ENCODE measurements around the gene TIMP3. TPM values are rescaled to one million over a fixed set of nuclear protein-coding genes. Genes with fewer than 3 reads are reported as not detected.

TIMP3 gene
- total and polyA plus RNA-seq, 3 donors from 2014 or later = 200 to 214 (median 201) TPM

- no peak for DNase-seq
- Histone ChIP-seq H3K36me3 (ENCODE audit: low read depth, missing control alignments) (no peaks in the 10 kb centered on the region), H3K4me3 (no peak overlapping the region), H3K27ac (no peak overlapping the region), H3K27me3 (no peaks in the 10 kb centered on the region), H3K9me3 (no peaks in the 10 kb centered on the region), H3K4me1 (no peaks in the 10 kb centered on the region)
- TF ChIP-seq, protein P1, sequence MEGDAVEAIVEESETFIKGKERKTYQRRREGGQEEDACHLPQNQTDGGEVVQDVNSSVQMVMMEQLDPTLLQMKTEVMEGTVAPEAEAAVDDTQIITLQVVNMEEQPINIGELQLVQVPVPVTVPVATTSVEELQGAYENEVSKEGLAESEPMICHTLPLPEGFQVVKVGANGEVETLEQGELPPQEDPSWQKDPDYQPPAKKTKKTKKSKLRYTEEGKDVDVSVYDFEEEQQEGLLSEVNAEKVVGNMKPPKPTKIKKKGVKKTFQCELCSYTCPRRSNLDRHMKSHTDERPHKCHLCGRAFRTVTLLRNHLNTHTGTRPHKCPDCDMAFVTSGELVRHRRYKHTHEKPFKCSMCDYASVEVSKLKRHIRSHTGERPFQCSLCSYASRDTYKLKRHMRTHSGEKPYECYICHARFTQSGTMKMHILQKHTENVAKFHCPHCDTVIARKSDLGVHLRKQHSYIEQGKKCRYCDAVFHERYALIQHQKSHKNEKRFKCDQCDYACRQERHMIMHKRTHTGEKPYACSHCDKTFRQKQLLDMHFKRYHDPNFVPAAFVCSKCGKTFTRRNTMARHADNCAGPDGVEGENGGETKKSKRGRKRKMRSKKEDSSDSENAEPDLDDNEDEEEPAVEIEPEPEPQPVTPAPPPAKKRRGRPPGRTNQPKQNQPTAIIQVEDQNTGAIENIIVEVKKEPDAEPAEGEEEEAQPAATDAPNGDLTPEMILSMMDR (IDR thresholded peaks at IDR 0.05) = no peak
- no peak for TF ChIP-seq POLR2A (IDR thresholded peaks at IDR 0.05)
- intact Hi-C loops (cut with DNase I; ENCODE audit: low total_unique reads) = no loop called here
- WGBS, 2 donors = 95 to 97% methylated on average over 5 of the region's 5 CpGs
Measured at GRCh38 chr22:32897400-32897799, 95.9 kb downstream of the TIMP3 start.

DNA sequence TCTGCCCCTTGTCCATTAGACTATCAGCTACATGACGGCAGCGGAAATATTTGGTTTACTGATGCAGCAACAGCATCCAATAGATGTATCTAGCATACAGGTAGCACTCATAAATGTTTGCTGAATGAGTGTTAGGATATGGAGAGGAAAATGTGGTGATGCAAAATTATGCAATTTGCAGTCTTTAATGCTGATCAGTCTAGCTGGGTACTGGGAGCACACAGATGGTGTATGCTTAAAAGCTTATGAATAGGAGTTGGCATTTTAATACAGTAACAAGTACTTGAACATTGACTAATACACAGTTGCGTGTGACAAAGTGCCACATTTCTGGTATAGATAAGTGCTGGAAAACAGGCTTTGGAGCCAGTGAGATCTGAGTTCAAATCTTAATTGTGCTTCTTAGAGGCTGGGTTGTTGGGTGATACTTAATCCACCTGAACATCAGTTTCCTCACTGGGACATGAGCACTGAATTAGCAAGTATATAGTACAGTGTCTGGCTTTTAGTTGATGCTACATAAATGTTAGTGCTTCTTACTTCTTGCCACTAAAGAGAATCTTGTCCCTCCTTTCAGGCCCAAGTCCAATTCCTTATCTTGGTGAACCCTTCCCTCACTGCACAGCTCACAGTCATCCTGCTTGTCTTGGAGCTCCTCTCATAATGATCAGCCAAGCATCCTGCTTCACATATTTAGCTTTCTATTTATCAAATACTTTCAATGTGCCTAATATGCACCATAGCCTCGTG lies 99.6 kb downstream of the TIMP3 start:
- no peaks in the 10 kb centered on the region for H3K9me3 ChIP-seq
- no peaks in the 10 kb centered on the region for H3K4me1 ChIP-seq
- H3K4me3 ChIP-seq = no peak overlapping the region
- 84 to 87% methylated on average over 4 of the region's 4 CpGs for WGBS, 2 donors
- H3K36me3 ChIP-seq (ENCODE audit: low read depth, missing control alignments) = no peaks in the 10 kb centered on the region
- TF ChIP-seq, protein P1 (IDR thresholded peaks at IDR 0.05) = no peak
- no peak for TF ChIP-seq POLR2A (IDR thresholded peaks at IDR 0.05)
- no peak overlapping the region for H3K27ac ChIP-seq
- intact Hi-C loops (cut with DNase I; ENCODE audit: low total_unique reads) = no loop called here
- no peak for DNase-seq
- no peaks in the 10 kb centered on the region for H3K27me3 ChIP-seq

- Histone ChIP-seq H3K4me3 (no peak overlapping the region), H3K9me3 (no peaks in the 10 kb centered on the region), H3K4me1 (no peaks in the 10 kb centered on the region), H3K27ac (no peak overlapping the region), H3K27me3 (no peaks in the 10 kb centered on the region), H3K36me3 (ENCODE audit: low read depth, missing control alignments) (no peaks in the 10 kb centered on the region)
- TF ChIP-seq, protein P1 (IDR thresholded peaks at IDR 0.05) = no peak
- no peak for TF ChIP-seq POLR2A (IDR thresholded peaks at IDR 0.05)
- no peak for DNase-seq
- intact Hi-C loops (cut with DNase I; ENCODE audit: low total_unique reads) = no loop called here
- WGBS, 2 donors = 0% methylated on average over 1 of the region's 1 CpG
Measured at GRCh38 chr22:32901925-32902324, 100.4 kb downstream of the TIMP3 start.

GRCh38 chr22:32903507-32903906 lies 102.0 kb downstream of the TIMP3 start:
- DNase-seq = no peak
- H3K9me3 ChIP-seq = no peaks in the 10 kb centered on the region
- H3K4me1 ChIP-seq = no peaks in the 10 kb centered on the region
- no peaks in the 10 kb centered on the region for H3K27me3 ChIP-seq
- TF ChIP-seq, protein P1 (IDR thresholded peaks at IDR 0.05) = no peak
- no peak for TF ChIP-seq POLR2A (IDR thresholded peaks at IDR 0.05)
- 67 to 83% methylated on average over 3 to 5 of the region's 5 CpGs for WGBS, 2 donors
- no peak overlapping the region for H3K4me3 ChIP-seq
- no peak overlapping the region for H3K27ac ChIP-seq
- intact Hi-C loops (cut with DNase I; ENCODE audit: low total_unique reads) = no loop called here
- H3K36me3 ChIP-seq (ENCODE audit: low read depth, missing control alignments) = no peaks in the 10 kb centered on the region

DNA sequence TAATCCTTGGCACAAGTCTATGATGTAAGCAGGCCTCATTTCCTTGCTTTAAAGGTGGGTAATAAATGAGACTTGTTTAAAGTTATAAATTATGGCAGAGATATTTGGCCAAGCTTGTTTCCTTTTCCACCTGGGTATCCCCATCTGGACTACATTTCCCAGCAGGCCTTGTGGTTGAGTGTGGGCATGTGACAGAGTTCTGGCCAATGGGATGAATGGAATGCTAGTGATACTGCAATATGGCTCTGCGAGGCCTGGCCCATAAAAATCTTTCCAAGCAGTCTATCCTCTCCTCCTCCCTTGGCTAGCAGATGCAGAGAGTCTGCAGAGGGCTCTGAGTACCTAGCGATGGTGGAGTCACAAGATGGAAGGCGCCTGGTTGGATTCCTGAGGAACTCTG lies 102.5 kb downstream of the TIMP3 start:
- H3K4me1 ChIP-seq = no peaks in the 10 kb centered on the region
- intact Hi-C loops (cut with DNase I; ENCODE audit: low total_unique reads) = no loop called here
- 88% methylated on average over 3 of the region's 3 CpGs for WGBS, 2 donors
- peak; percentile 77 for DNase-seq
- no peak overlapping the region for H3K27ac ChIP-seq
- H3K36me3 ChIP-seq (ENCODE audit: low read depth, missing control alignments) = no peaks in the 10 kb centered on the region
- no peaks in the 10 kb centered on the region for H3K27me3 ChIP-seq
- no peak overlapping the region for H3K4me3 ChIP-seq
- TF ChIP-seq, protein P1 (IDR thresholded peaks at IDR 0.05) = no peak
- no peak for TF ChIP-seq POLR2A (IDR thresholded peaks at IDR 0.05)
- H3K9me3 ChIP-seq = no peaks in the 10 kb centered on the region
